Measurements from ENCODE around the gene CBS.
"Not testable (repeated sequence)": the region's sequence is repeated elsewhere in the genome, so short reads cannot be mapped to it uniquely, and the experiment has no call there.

The CBS gene

DNA sequence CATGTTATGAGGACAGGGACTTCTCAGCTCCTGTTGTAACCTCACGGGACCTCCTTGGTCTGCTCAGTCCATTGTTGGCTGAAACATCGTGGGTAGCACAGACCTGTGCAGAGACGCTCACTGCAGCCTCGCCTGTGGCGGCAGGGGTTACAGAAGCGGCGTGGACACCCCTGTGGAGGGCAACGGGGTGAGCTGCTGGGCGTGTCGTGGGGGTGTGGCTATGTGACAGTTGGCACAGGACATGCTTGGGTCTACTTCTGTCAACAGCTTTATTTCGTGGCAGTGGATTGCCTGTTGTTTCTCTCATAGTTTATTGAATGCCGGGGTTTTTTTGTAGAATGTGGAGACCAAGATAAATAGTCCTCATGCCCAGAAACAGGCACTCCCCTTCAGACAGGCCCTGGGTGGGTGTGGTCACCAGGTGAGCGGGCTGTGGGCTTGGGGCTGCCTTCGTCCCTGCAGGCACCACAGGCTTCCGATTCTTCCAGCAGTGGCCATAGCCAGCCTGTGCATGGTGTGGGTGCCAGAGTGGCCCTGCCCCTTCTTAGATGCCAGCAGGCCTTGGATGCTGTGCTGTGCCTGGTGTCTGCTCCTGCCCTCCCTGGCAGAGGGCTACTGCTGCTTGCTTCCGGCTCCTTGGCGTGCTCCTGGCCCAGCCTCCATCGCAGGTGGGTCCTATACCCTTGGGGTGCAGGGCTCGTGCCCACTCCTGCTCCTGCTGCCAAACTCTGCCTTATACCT, 37.5 kb downstream of the CBS start:
- not testable (repeated sequence) for H3K36me3 ChIP-seq (ENCODE audit: control insufficient read depth, insufficient read depth, low read length); H3K9ac ChIP-seq (ENCODE audit: low read depth, low read length); H3K9me3 ChIP-seq (ENCODE audit: control insufficient read depth, insufficient read depth, low read length); H3K4me3 ChIP-seq (ENCODE audit: low read depth, low read length); H3K4me1 ChIP-seq (ENCODE audit: control insufficient read depth, insufficient read depth, low read length); H3K27ac ChIP-seq (ENCODE audit: low read depth, low read length); H3K27me3 ChIP-seq (ENCODE audit: control insufficient read depth, insufficient read depth, low read length)

- H3K9me3 ChIP-seq (ENCODE audit: control insufficient read depth, insufficient read depth, low read length); H3K27ac ChIP-seq (ENCODE audit: low read depth, low read length); H3K4me3 ChIP-seq (ENCODE audit: low read depth, low read length): not testable (repeated sequence)
These were observed 38.7 kb downstream of the CBS start for GRCh38 chr21:43036889-43037288.

DNA sequence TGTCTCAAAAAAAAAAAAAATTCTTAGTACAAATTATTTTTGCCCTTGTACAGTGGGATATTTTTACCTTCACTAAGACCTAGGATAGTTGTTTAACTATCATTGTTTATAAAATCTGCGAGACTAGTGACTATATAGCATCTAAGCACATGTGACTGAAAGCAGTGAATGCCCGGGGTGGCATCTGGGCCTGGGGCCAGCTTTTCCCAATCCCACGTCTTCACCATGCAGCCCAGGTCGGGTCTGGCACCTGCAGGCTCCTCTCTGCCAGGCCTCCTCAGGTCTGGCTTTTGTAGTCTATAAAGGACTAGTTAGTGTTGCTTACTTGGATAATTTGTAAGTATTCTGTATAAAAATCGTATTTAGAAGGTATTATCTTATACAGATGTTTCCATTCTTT, 40.8 kb downstream of the CBS start:
- Histone ChIP-seq H3K9me3 (ENCODE audit: control insufficient read depth, insufficient read depth, low read length) (no peaks in the 10 kb centered on the region), H3K27ac (ENCODE audit: low read depth, low read length) (no peak overlapping the region), H3K4me1 (ENCODE audit: control insufficient read depth, insufficient read depth, low read length) (no peaks in the 10 kb centered on the region), H3K4me3 (ENCODE audit: low read depth, low read length) (no peak overlapping the region), H3K9ac (ENCODE audit: low read depth, low read length) (no peak overlapping the region), H3K27me3 (ENCODE audit: control insufficient read depth, insufficient read depth, low read length) (no peaks in the 10 kb centered on the region), H3K36me3 (ENCODE audit: control insufficient read depth, insufficient read depth, low read length) (peaks cover 39% of the 10 kb centered on the region)

More at GRCh38 chr21:43036889-43037288, 38.7 kb downstream of the CBS start:
- not testable (repeated sequence) for H3K27me3 ChIP-seq (ENCODE audit: control insufficient read depth, insufficient read depth, low read length); H3K4me1 ChIP-seq (ENCODE audit: control insufficient read depth, insufficient read depth, low read length); H3K9ac ChIP-seq (ENCODE audit: low read depth, low read length)
- peaks cover 21% of the 10 kb centered on the region for H3K36me3 ChIP-seq (ENCODE audit: control insufficient read depth, insufficient read depth, low read length)

GRCh38 chr21:43034101-43034500, 41.5 kb downstream of the CBS start:
- H3K9me3 ChIP-seq (ENCODE audit: control insufficient read depth, insufficient read depth, low read length): no peaks in the 10 kb centered on the region
- no peak overlapping the region for H3K27ac ChIP-seq (ENCODE audit: low read depth, low read length)
- no peaks in the 10 kb centered on the region for H3K4me1 ChIP-seq (ENCODE audit: control insufficient read depth, insufficient read depth, low read length)
- no peaks in the 10 kb centered on the region for H3K27me3 ChIP-seq (ENCODE audit: control insufficient read depth, insufficient read depth, low read length)
- H3K9ac ChIP-seq (ENCODE audit: low read depth, low read length): no peak overlapping the region
- peaks cover 45% of the 10 kb centered on the region for H3K36me3 ChIP-seq (ENCODE audit: control insufficient read depth, insufficient read depth, low read length)
- H3K4me3 ChIP-seq (ENCODE audit: low read depth, low read length): no peak overlapping the region

GRCh38 chr21:43031121-43031619, 44.5 kb downstream of the CBS start:
- Histone ChIP-seq H3K9me3 (ENCODE audit: control insufficient read depth, insufficient read depth, low read length) (no peaks in the 10 kb centered on the region), H3K4me3 (ENCODE audit: low read depth, low read length) (no peak overlapping the region), H3K27ac (ENCODE audit: low read depth, low read length) (no peak overlapping the region), H3K27me3 (ENCODE audit: control insufficient read depth, insufficient read depth, low read length) (no peaks in the 10 kb centered on the region), H3K9ac (ENCODE audit: low read depth, low read length) (no peak overlapping the region), H3K36me3 (ENCODE audit: control insufficient read depth, insufficient read depth, low read length) (peaks cover 61% of the 10 kb centered on the region), H3K4me1 (ENCODE audit: control insufficient read depth, insufficient read depth, low read length) (no peaks in the 10 kb centered on the region)

GRCh38 chr21:43029785-43030184, 45.9 kb downstream of the CBS start:
- Histone ChIP-seq H3K27me3 (ENCODE audit: control insufficient read depth, insufficient read depth, low read length) (no peaks in the 10 kb centered on the region), H3K27ac (ENCODE audit: low read depth, low read length) (no peak overlapping the region), H3K4me1 (ENCODE audit: control insufficient read depth, insufficient read depth, low read length) (no peaks in the 10 kb centered on the region), H3K9me3 (ENCODE audit: control insufficient read depth, insufficient read depth, low read length) (no peaks in the 10 kb centered on the region), H3K36me3 (ENCODE audit: control insufficient read depth, insufficient read depth, low read length) (peaks cover 69% of the 10 kb centered on the region), H3K9ac (ENCODE audit: low read depth, low read length) (no peak overlapping the region), H3K4me3 (ENCODE audit: low read depth, low read length) (no peak overlapping the region)

DNA sequence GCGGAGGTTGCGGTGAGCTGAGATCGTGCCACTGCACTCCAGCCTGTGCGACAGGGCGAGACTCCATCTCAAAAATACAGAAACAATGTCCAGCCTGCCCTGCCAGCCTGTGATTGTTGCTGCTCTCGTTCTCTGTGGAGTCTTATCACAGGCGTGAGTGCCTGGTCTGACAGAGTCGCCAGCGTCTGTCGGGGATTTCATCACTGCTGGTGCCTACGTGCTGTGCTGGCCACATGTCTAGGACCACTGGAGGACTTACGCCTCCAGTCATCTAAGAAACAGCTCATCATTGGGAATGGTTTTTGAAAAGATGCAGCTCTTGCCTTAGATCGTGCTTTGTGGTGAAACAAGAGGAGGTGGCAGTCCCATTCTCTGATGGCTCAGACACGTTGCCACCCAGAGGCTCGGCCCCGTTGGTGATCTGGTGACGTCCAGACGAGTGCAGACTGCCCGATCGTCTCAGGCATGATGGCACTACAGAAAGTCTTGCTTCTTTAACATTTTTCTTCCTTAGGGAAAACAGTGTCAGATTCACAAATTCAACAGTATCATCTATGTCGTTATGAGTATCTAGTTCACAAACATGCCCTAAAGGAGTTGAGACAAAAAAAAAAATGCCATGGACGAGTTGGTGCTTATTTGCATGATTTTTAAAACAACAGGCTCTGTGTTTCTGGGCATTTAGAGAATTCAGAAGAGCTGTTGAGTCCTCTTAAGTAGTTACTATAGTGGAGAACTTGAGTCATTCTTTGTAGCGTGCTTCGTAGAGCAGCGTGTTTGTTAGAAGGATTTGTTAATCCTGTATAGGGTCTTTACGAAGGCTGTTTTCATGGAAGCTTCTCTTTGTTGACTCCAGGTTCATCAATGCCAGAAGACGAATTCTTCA, 47.5 kb downstream of the CBS start:
- H3K27me3 ChIP-seq (ENCODE audit: control insufficient read depth, insufficient read depth, low read length): no peaks in the 10 kb centered on the region
- no peaks in the 10 kb centered on the region for H3K4me1 ChIP-seq (ENCODE audit: control insufficient read depth, insufficient read depth, low read length)
- H3K9me3 ChIP-seq (ENCODE audit: control insufficient read depth, insufficient read depth, low read length): no peaks in the 10 kb centered on the region
- no peak overlapping the region for H3K27ac ChIP-seq (ENCODE audit: low read depth, low read length)
- no peak overlapping the region for H3K9ac ChIP-seq (ENCODE audit: low read depth, low read length)
- H3K36me3 ChIP-seq (ENCODE audit: control insufficient read depth, insufficient read depth, low read length): peaks cover 75% of the 10 kb centered on the region
- H3K4me3 ChIP-seq (ENCODE audit: low read depth, low read length): no peak overlapping the region

DNA sequence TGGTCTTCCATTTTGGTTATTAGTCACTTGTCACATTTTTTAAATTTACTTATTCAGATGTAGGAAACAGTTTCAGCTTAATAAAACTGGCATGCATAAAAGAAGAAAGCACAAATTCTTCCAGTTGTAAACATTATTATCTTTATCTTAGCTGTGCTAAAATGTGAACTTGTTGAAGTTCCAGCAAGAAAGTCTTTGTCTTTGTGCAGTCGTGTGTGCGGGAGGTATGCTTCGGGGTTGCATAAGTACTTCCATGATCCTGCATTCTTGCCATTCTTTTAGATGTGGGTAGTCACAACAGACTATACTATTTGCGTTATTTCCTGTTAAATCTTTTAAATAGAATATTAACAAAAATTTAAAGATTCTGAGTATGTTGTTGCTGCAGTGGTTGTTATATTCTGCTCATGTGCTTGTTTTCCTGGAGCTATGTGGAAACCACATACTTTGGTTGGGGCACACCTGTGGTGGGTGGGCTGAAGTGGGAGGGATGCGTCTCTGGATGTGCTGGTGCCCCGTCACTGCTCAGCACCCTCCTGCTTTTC, 49.9 kb downstream of the CBS start:
- H3K9ac ChIP-seq (ENCODE audit: low read depth, low read length): no peak overlapping the region
- no peaks in the 10 kb centered on the region for H3K4me1 ChIP-seq (ENCODE audit: control insufficient read depth, insufficient read depth, low read length)
- peaks cover 72% of the 10 kb centered on the region for H3K36me3 ChIP-seq (ENCODE audit: control insufficient read depth, insufficient read depth, low read length)
- no peak overlapping the region for H3K27ac ChIP-seq (ENCODE audit: low read depth, low read length)
- H3K27me3 ChIP-seq (ENCODE audit: control insufficient read depth, insufficient read depth, low read length): no peaks in the 10 kb centered on the region
- H3K4me3 ChIP-seq (ENCODE audit: low read depth, low read length): no peak overlapping the region
- no peaks in the 10 kb centered on the region for H3K9me3 ChIP-seq (ENCODE audit: control insufficient read depth, insufficient read depth, low read length)

- H3K9ac ChIP-seq (ENCODE audit: low read depth, low read length): no peak overlapping the region
- no peaks in the 10 kb centered on the region for H3K27me3 ChIP-seq (ENCODE audit: control insufficient read depth, insufficient read depth, low read length)
- no peak overlapping the region for H3K4me3 ChIP-seq (ENCODE audit: low read depth, low read length)
- H3K4me1 ChIP-seq (ENCODE audit: control insufficient read depth, insufficient read depth, low read length): no peaks in the 10 kb centered on the region
- H3K9me3 ChIP-seq (ENCODE audit: control insufficient read depth, insufficient read depth, low read length): no peaks in the 10 kb centered on the region
- no peak overlapping the region for H3K27ac ChIP-seq (ENCODE audit: low read depth, low read length)
- H3K36me3 ChIP-seq (ENCODE audit: control insufficient read depth, insufficient read depth, low read length): peaks cover 70% of the 10 kb centered on the region
These were observed 51.0 kb downstream of the CBS start for GRCh38 chr21:43024439-43025136.

DNA sequence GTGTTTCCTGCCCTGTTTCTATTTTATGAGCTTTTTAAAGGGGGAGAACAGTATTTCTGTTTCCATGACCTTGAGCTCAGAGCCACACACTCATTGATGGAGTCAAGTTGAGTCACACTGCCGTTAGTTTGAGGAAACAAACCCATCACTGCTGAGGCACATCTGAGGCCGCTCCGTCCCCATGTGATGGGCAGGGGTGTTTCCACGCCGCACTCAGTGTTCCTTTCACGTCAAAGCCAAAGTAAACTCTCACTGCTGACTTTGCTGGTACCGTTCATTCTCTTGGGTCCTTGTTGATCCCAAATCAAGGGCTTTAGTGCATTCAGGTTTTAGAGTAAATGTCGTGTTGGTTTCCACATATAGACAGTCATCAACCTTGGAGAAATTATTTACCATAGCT, 52.5 kb downstream of the CBS start:
- Histone ChIP-seq H3K36me3 (ENCODE audit: control insufficient read depth, insufficient read depth, low read length) (peaks cover 58% of the 10 kb centered on the region), H3K27me3 (ENCODE audit: control insufficient read depth, insufficient read depth, low read length) (no peaks in the 10 kb centered on the region), H3K4me1 (ENCODE audit: control insufficient read depth, insufficient read depth, low read length) (no peaks in the 10 kb centered on the region), H3K27ac (ENCODE audit: low read depth, low read length) (no peak overlapping the region), H3K9ac (ENCODE audit: low read depth, low read length) (no peak overlapping the region), H3K4me3 (ENCODE audit: low read depth, low read length) (no peak overlapping the region), H3K9me3 (ENCODE audit: control insufficient read depth, insufficient read depth, low read length) (no peaks in the 10 kb centered on the region)
